Measurements from ENCODE around the gene PCYT2. TPM values are rescaled to one million over a fixed set of nuclear protein-coding genes. Genes with fewer than 3 reads are reported as not detected.

The PCYT2 gene
- total and polyA plus RNA-seq, 8 donors = 9.0 to 35.3 (median 17.7) TPM

DNA sequence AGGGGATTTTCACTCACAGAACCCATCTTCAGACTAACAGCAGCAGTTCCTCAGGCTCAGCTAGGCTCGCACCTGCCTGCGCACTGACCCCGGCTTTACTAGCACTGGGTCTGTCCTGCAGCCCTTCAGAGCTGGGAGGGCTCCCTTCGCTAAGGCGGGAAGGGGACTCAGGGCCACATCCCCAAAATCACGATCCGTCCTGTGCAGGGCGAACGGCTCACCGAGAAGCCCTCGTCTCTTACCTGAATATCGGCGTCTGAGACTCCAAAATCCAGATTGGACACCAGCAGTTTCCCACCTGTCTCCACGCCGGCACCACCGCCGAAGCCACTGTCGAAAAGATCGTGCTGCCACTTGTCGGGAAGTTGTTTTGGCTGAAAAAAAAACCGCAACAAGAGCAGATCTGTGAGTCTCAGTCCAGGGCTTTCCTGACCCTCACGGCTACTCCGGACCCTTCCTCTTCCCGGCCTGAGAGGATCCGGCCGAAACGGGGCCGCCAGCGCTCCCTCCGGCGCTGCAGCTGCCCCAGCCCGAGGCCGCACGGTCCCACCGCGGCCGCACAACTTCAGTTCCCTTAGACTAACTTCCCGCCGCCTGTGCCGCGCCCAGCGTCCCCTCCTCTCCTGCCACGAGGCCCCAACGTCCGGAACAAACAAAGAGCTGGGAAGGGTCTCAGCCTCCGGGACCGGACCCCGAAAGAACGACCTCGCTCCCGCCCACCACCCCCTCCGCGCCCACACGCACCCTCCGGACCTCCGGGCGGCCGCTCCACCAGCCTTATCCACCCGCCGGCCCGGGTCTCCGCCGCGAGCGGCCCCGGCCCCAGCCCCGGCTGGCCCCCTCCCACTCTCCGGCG lies 20.5 kb downstream of the PCYT2 start:
- H3K27me3 ChIP-seq = no peaks in the 10 kb centered on the region
- TF ChIP-seq, protein P1, sequence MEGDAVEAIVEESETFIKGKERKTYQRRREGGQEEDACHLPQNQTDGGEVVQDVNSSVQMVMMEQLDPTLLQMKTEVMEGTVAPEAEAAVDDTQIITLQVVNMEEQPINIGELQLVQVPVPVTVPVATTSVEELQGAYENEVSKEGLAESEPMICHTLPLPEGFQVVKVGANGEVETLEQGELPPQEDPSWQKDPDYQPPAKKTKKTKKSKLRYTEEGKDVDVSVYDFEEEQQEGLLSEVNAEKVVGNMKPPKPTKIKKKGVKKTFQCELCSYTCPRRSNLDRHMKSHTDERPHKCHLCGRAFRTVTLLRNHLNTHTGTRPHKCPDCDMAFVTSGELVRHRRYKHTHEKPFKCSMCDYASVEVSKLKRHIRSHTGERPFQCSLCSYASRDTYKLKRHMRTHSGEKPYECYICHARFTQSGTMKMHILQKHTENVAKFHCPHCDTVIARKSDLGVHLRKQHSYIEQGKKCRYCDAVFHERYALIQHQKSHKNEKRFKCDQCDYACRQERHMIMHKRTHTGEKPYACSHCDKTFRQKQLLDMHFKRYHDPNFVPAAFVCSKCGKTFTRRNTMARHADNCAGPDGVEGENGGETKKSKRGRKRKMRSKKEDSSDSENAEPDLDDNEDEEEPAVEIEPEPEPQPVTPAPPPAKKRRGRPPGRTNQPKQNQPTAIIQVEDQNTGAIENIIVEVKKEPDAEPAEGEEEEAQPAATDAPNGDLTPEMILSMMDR (IDR thresholded peaks at IDR 0.05) = no peak
- 5 to 7% methylated on average over 49 to 69 of the region's 69 CpGs for WGBS, 2 donors
- H3K4me3 ChIP-seq = peak overlapping the region; percentile 83 to 94 (median 88)
- intact Hi-C loops (cut with DNase I) = no loop called here
- ATAC-seq (no peak), FAIRE-seq (no peak), DNase-seq (peak in 2 of 6 donors; percentile 15 to 64)
- peaks cover 0 to 17% (median 9%) of the 10 kb centered on the region in 3 donors for H3K4me1 ChIP-seq
- peaks cover 0 to 17% (median 12%) of the 10 kb centered on the region in 3 donors for H3K36me3 ChIP-seq
- H3K9me3 ChIP-seq = no peaks in the 10 kb centered on the region
- peak overlapping the region in 3 of 4 donors; percentile 12 to 67 (median 51) for H3K27ac ChIP-seq

DNA sequence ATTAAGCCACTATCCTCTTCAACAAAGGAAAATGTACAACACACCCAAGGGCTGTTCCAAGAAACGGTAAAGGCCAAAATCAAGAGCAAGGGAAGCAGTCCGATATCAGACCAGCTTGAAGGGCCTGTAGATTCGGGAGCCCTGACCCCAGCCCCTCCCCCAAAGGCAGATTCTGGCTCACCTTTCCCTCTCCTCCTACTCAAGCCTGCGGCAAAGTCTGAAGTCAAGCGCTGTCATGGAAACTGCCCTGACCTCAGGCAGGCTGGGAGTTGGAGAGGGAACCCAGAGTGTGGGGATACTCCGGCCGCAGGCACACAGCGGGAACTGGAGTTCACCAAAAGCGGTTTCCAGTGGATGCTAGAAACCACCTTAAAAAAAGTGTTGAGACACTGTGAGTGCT lies 21.6 kb downstream of the PCYT2 start:
- Histone ChIP-seq H3K27me3 (no peaks in the 10 kb centered on the region), H3K27ac (no peak overlapping the region), H3K4me3 (no peak overlapping the region), H3K9me3 (no peaks in the 10 kb centered on the region), H3K4me1 (peaks cover 0 to 17% (median 9%) of the 10 kb centered on the region in 3 donors), H3K36me3 (peaks cover 0 to 17% (median 12%) of the 10 kb centered on the region in 3 donors)
- FAIRE-seq (no peak), DNase-seq (no peak), ATAC-seq (no peak)
- WGBS, 2 donors = 87 to 88% methylated on average over 9 of the region's 9 CpGs
- intact Hi-C loops (cut with DNase I) = no loop called here
- TF ChIP-seq, protein P1 (IDR thresholded peaks at IDR 0.05) = no peak

DNA sequence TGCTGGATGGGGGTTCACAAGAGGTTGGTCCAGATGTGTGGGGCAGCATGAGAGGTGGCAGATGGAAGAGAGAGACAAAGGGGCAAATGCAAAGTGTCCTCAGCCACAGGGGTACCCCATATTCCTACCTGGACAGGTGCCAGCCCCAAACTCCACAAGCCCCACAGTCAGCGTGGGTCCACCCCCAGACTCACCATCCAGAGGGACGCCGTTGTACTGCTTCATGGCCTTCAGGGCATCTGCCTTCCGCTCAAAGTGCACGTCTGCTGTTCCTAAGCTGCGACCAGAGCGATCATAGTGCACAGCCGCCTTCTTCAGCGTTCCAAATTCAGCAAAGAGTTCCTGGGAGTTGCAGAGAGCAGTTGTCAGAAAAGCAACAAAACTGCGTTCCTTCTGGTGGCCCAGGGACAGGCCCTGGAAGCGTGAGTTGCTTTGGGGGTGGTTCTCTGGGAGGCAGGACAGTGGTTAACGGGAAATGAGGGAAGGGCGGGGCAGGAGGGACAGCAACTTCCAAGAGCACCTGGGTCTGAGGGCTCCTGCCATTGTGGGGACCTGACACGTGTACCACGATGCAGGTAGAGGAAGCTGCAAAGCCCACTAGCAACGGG lies 22.1 kb downstream of the PCYT2 start:
- ATAC-seq = no peak
- Histone ChIP-seq H3K36me3 (peaks cover 0 to 17% (median 12%) of the 10 kb centered on the region in 3 donors), H3K9me3 (no peaks in the 10 kb centered on the region), H3K27ac (no peak overlapping the region), H3K4me1 (peaks cover 0 to 17% (median 9%) of the 10 kb centered on the region in 3 donors), H3K4me3 (no peak overlapping the region), H3K27me3 (no peaks in the 10 kb centered on the region)
- DNase-seq = peak in 1 of 6 donors; percentile 37
- FAIRE-seq = no peak
- intact Hi-C loops (cut with DNase I) = no loop called here
- 92% methylated on average over 16 of the region's 16 CpGs for WGBS, 2 donors
- TF ChIP-seq, protein P1 (IDR thresholded peaks at IDR 0.05) = no peak

- peaks cover 0 to 17% (median 9%) of the 10 kb centered on the region in 3 donors for H3K4me1 ChIP-seq
- TF ChIP-seq, protein P1 (IDR thresholded peaks at IDR 0.05) = no peak
- no peaks in the 10 kb centered on the region for H3K9me3 ChIP-seq
- no peak for ATAC-seq
- H3K27ac ChIP-seq = no peak overlapping the region
- 93 to 94% methylated on average over 44 of the region's 44 CpGs for WGBS, 2 donors
- intact Hi-C loops (cut with DNase I) = no loop called here
- DNase-seq = peak in 2 of 6 donors; percentile 23 to 50
- H3K4me3 ChIP-seq = no peak overlapping the region
- peaks cover 0 to 17% (median 12%) of the 10 kb centered on the region in 3 donors for H3K36me3 ChIP-seq
- FAIRE-seq = no peak
- H3K27me3 ChIP-seq = no peaks in the 10 kb centered on the region
Observed at GRCh38 chr17:81888105-81888987, 22.9 kb downstream of the PCYT2 start.
